ENCODE data around the gene LENG8.
A peak's percentile ranks its signal among the peaks of the same experiment; 100 is the strongest.
"Not testable (repeated sequence)": the region's sequence is repeated elsewhere in the genome, so short reads cannot be mapped to it uniquely, and the experiment has no call there.

LENG8 gene

GRCh38 chr19:54462047-54462654 is 13.2 kb downstream of the LENG8 start:
- no peak for DNase-seq

DNA sequence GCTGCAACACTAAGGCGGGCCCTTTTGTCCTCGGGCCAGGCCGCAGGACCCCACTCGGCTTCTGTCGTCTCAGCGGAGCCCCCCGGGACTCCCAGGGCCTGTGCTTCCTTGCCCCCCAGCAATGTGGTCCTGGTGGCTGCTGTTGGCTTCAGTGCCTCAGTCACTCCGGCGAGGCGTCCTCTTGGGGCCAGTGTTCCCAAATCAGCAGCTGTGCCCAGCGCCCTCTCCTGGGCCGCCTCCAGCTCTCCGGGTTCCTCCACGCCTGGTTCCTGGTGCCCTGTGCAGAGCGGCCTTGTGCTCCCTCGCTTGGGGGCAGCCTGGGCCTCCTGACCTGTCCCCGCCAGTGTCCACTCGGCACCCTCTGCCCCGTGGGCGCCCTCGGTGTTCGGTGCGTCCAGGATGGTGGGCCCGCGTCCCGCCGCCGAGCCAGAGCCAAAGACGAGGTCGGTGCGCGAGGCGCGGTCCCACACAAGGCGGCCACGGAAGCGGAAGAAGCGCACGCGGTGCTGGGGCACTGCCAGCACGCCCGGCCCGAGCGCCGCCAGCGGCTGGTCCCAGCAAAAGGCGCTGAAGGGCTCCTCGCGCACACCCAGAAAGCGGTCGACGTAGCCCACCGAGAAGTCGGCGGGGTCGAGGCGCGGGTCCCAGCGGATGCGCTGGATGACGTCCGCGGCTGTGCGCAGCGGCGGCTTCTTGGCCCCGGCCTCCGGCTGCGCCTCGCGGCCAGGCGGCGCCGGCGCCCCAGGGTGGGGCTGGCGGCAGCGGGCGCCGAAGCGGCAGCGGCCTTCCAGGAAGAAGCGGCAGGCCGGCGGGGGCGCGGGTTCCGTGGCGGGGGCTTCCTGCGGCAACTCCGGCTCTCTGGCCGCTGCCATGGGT is 13.9 kb downstream of the LENG8 start:
- DNase-seq: peak; percentile 32 to 37

DNA sequence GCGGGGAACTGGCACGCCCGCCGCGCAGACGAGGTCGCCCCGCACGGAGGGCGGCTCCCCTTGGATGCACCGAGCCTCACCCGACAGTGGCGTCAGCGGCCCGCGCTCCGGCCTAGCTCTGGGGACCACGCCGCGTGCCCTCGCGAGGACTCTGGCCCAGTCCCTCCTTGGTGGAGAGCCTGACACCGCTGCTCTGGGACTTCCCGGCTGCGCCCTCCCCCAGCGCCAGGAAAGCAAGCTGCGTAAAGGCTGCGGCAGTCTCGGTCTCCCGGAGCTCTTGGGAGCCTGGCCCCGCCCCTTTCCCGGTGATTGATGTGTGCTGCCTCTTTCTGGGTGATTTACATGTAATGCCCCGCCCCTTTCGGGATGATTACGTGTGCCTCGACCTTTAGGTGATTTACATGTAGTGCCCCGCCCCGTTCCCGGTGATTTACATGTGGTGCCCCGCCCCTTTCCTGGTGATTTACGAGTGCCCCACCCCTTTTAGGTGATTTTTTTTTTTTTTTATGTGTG is 14.6 kb downstream of the LENG8 start, which contains the start of gene LENG9:
LENG9 (minus strand) TSS at position 248 of the 513 bp plus-strand sequence. CDS start 252 bp downstream, outside the sequence.
- DNase-seq: peak; percentile 96

DNA sequence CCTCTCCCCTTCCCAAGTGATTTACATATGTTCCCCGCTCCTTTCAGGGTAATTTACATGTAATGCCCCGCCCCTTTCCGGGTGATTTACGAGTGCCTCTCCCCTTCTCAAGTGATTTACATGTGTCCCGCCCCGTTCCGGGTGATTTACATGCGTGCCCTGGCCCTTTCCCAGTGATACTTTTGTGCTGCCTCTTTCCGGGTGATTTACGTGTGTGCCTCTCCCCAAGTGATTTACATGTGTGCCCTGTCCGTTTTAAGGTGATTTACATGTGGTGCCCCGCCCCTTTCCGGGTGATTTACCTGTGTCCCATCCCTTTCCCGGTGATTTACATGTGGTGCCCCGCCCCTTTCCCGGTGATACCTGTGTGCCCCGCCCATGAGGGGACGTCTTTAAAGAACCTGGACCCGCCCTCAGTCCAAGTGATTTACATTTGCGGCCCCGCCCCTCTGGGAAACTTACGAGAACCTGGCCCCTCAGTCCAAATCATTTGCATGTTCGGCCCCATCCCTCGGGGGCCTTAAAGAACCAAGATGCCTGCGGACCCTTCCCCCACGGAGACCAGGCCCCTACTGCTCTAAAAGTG is 15.1 kb downstream of the LENG8 start:
- peak; percentile 93 for DNase-seq

- DNase-seq: peak; percentile 70 to 92
These were observed 15.8 kb downstream of the LENG8 start for GRCh38 chr19:54464630-54465425.

- no peak for DNase-seq
These were observed 16.6 kb downstream of the LENG8 start for GRCh38 chr19:54465426-54466109.

DNA sequence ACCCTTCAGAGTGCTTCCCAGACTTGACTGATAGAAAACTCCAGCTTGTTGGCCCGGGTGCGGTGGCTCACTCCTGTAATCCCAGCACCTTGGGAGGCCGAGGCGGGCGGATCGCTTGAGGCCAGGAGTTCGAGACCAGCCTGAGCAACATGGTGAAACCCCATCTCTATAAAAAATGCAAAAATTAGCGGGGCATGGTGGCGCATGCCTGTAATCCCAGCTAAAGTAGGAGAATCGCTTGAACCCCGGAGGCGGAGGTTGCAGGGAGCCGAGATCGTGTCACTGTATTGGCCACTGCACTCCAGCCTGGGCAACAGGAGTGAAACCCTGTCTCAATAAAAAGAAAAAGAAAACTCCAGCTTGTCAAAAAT is 17.1 kb downstream of the LENG8 start:
- DNase-seq: not testable (repeated sequence)

DNA sequence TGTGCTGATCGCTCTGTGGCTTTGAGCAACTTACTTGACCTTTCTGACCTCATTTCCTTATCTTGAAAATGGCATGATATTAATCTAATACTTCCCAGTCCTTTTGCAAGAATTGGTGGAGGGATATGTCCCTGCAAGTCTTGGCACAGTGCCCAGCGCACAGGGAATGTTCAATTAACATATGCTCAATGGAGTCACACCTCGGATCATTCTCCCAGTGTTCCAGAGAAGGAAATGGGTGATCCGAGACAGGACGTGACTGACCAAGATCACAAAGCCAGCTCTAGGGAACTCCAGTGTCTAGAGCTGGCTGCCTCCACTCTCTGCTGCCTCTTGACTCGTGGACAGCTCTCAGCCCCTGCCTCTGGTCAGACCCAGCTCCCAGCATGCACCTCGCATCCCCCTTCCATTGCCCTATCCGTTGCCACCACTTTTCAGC is 20.5 kb downstream of the LENG8 start:
- DNase-seq: peak in 1 of 2 experiments; percentile 56

DNA sequence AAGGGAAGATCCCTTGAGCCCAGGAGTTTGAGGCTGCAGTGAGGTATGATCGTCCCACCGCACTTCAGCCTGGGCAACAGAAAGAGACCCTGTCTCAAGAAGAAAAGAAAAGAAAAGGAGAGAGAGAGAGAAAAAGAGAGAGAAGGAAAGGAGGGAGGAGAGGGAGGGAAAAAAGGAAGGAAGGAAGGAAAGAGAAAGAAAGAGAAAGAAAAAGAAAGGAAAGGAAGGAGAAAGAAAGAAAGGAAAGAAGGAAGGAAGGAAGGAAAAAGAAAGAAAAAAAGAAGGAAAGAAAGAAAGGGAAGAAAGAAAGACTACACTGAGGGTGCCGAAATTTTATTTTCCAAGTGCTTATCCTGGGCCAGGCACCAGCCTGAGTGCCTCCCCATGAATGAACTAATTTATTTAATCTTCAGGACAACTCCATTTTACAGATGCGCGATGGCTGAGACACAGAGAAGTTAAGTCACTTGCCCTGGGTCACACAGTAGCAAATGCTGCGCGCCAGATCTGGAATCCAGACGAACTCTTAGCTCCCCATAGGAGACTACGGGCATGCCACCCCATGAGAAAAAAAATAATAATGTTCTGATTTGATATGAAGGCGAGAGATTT is 21.4 kb downstream of the LENG8 start:
- no peak for DNase-seq

DNA sequence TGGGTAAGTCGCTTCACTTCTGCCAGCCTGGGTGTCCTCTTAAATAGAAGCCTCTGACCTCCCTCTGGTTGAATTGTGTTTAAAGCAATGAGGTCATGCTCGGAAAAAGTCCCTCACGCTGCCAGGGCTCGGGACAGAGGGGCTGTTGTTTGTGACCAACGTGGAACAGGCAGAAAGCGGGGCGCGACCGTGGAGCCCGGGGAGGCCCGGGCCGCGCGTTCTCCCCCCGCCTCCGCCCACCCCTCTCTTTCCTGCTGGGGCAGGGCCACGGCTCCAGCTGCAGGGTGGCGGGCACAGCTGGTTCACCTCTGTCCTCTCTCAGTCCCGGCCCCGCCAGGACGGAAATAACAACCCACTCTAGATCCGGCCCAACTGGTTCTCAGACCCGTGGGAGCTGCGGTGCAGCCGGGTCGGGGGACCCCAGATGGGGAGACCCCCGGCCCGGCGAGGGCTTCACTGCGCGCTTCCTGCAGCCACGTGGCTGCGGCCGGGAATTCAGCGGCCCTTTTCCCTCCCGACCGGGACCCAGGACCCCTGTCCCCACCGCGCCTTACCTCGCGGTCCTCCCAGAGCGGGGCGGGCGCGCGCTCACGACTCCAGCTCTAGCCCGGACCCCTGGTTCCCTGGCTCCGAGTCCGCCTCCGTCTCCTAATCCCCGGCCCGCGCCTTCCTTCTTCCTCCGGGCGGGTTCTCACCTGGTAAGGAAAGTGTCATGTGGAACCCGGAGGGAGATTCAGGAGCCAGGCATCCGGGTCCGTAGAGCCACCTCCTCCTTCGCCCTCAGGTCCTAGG is 22.2 kb downstream of the LENG8 start:
- DNase-seq: no peak

DNA sequence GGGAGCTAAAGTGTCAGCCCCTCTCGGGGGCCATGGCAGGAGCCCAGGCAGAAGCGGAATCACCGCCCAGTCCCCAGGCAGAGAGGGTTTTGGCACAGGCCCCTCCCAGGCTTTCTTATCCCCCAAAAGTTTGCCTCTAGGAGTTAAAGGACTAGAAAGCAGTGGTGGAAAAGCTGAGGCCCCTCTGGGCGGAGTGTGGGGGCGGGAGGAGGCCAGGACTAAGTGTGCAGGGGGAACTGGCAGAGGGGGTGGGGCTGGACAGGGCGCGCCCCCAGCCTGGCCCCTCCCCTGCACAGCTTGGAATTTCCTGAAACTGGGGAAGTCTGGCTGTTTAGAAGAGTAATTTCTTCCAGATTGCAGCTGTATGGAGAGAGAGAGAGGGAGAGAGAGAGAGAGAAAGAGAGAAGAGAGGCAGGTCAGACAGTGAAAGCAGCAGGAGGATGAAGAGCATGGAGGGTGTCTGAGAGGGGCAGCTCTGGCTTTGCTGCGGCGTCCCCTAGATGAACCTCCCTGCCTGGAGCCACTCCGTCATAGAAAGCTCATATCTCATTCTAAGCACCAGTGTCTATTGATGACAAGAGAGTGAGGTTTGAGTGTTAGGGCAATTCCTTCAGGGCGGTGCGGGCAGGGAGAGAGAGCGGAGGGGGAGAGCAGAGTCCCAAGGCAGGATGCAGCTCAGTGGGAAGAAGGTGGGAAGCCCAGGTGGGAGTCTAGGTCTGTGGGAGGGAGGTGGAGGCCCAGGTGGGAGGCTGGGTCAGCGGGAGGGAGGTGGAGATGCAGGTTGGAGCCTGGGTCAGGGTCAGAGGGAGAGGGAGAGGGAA is 24.3 kb downstream of the LENG8 start, which contains the start of gene CDC42EP5:
CDC42EP5 (minus strand) TSS at position 226 of the 821 bp plus-strand sequence. CDS start 7,749 bp downstream, outside the sequence.
- DNase-seq: no peak

DNA sequence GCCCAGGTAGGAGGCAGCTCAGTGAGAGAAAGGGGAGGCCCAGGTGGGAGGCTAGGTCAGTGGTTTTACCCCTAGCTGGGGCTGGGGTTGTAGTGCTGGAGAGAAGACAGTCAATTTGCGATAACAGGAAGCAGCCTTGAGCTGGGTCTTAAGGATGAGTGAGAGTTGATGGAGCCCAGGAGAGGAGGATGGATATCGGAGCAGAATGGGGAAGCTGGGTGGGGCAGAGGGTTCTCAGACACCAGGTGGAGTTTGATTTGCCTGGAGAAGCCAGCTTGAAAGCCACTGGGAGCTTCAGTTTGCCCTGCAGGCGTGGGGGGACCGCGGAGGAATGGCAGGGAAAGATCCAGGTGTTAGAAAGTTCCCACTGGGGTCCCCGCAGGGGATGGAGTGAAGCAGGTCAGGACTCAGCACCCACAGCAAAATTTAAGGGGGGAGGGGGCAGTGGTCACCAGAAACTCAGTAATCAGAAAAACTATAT is 24.9 kb downstream of the LENG8 start:
- DNase-seq: no peak

GRCh38 chr19:54475706-54476105 is 26.7 kb downstream of the LENG8 start:
- no peak for DNase-seq

DNA sequence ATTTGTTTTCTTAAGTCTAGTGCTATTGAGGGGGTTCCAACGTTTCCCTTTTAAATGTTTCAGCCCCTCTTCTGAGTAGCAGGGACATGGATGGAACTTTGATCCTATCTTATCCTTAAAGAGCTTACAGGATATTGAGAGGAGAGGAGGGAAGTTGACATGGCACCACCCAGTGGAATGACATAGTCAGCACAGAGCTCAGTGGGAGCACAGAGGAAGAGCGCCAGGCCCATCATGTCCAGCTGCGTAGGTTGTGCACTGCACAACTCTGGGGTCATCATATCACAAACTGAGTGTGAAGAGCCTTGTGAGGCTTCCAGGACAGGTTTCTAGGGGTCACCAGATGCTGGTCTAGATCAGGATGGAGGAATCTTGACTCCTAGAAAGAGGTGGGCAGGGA is 28.7 kb downstream of the LENG8 start:
- DNase-seq: no peak

GRCh38 chr19:54478677-54479266 is 29.8 kb downstream of the LENG8 start:
- peak; percentile 70 for DNase-seq

GRCh38 chr19:54480051-54480450 is 31.1 kb downstream of the LENG8 start:
- DNase-seq: no peak

GRCh38 chr19:54481326-54481930 is 32.4 kb downstream of the LENG8 start:
- peak; percentile 40 to 47 for DNase-seq

DNA sequence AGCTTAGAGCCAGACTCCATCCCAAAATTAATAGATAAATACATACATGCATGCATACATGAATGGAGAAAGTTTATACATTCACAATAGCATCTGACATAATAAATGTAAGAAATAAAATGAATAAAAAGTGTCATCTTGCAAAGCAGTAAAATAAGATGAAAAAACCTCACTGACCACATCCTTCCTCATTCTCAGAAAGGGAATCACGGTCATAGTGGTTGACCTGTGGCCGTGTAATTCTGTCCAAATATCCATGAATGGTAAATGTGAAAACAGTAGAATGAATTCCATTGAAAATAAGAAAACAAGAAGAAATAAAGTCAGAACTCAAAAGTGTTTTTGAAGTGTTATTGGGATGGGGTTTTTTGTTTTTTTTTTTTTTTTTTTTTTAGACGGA is 33.9 kb downstream of the LENG8 start:
- no peak for DNase-seq

GRCh38 chr19:54484451-54484850 is 35.5 kb downstream of the LENG8 start:
- no peak for DNase-seq

Measured in SHP77 (cell line).